HFF-Myc (cell line): ENCODE data around the gene OOSP3.

Experiments
- DNase-seq: peaks from one replicate; pipeline ENCODE4 v3.0.0-alpha.2; 2011; ENCODE audit warnings: low read depth; ENCODE audit errors: extremely low read depth
- H3K4me3 ChIP-seq: replicated peaks from 2 replicates; pipeline ENCODE4 v1.5.1; 2011; ENCODE audit warnings: low read depth, mild to moderate bottlenecking, control low read depth, low read length
- CTCF ChIP-seq: IDR thresholded peaks from 2 replicates; pipeline ENCODE4 v1.5.1; 2012; ENCODE audit warnings: mild to moderate bottlenecking, low read depth, low read length, control low read depth; ENCODE audit errors: missing control alignments

Gene OOSP3

DNA sequence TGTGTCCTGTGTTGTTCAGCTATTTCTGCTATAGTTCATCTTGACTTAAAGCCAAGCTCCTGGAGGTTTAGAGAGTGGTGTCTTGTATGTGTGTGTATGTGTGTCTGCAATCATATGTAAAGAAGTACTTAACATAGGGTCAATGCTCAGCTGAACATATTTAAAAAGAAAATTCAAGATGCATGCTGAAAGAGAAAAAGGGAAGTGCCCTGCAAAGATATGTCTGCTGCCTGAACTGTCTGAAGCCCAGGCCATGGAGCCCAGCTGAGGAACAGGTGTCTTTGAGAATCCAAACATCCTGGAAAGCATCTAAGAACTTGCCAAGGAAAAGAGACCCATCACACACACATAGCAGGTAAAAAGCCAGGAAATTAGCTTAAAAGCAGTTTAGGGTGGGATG lies 18.9 kb upstream of the OOSP3 start:
- no peak for TF ChIP-seq CTCF
- no peak for DNase-seq
- H3K4me3 ChIP-seq = no peak overlapping the region

GRCh38 chr11:59862252-59862651 lies 16.3 kb upstream of the OOSP3 start:
- TF ChIP-seq CTCF = no peak
- H3K4me3 ChIP-seq = no peak overlapping the region
- no peak for DNase-seq

GRCh38 chr11:59865031-59865430 lies 13.6 kb upstream of the OOSP3 start:
- no peak for TF ChIP-seq CTCF
- DNase-seq = no peak

DNA sequence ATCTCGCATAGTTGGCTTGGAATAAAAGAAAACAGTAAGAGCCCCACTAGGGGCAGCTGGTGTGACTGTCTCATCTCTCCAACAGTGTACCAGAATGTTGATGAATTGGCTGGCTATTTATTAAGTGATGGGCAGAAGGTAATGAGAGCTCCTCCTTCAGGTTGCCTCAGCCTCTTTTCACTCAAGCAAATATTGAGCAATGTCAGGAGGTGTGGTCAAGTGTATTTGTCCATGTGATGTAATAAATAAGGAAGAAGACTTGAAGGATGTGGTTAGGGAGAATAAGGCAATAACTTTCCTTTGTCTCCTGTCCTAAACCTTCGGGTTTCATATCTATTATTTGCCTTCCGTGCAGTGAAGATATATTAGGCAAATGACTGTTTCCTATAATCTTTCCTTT lies 12.2 kb upstream of the OOSP3 start, which contains the start of gene TCN1:
Gene TCN1, minus strand, starts transcription at position 91 of the 400 bp plus-strand sequence. Its CDS starts 17 bp downstream, at position 74.
- no peak for TF ChIP-seq CTCF
- H3K4me3 ChIP-seq = no peak within 1 kb of the TSS
- DNase-seq = no peak

More at GRCh38 chr11:59865031-59865430, 13.6 kb upstream of the OOSP3 start:
- no peak overlapping the region for H3K4me3 ChIP-seq

GRCh38 chr11:59866836-59867235 lies 11.7 kb upstream of the OOSP3 start:
- no peak for DNase-seq
- no peak for TF ChIP-seq CTCF
- H3K4me3 ChIP-seq = no peak overlapping the region

DNA sequence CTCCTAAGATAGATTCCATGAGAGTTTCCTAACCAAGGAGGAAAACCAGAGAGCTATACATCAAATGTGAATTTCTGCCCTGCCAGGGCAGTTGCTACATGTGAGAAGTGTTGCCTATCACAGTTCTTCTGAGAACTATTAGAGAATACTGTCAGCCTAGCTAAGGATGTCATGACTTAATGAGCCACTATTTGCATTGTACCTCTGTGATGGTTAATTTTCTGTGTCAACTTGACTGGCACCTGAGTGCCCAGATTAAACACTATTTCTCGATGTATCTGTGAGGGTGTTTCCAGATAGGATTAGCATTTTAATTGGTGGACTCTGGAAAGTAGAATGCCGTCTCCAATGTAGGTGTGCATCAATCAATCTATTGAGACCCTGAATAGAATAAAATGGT lies 10.6 kb upstream of the OOSP3 start:
- TF ChIP-seq CTCF = no peak
- DNase-seq = no peak
- no peak overlapping the region for H3K4me3 ChIP-seq

DNA sequence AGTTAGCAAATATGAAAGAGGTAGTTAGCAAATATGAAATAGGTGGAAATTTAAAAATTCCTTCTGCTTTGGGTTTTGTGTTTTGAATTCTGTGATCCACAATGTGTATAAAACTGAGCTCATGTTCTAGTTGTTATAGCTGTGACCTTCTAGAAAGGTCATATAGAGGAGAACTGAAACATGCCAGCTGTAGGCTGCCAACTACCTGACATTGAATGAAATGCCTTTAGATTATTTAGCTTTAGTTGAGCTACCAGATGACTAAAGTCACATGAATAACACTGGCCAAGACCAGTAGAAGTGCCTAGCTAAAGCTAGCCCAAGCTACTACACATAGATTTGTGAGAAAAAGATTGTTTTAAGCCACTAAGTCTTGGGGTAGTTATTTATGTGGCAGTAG lies 6.5 kb upstream of the OOSP3 start:
- no peak overlapping the region for H3K4me3 ChIP-seq
- no peak for DNase-seq
- no peak for TF ChIP-seq CTCF
